Peyer's patch (tissue), 4 donors: Measurements from ENCODE around the gene PSEN1. TPM values are rescaled to one million over a fixed set of nuclear protein-coding genes. Genes with fewer than 3 reads are reported as not detected.

Source experiments
- DNase-seq, 3 donors: peaks; one replicate each; pipeline ENCODE4 v3.0.0-alpha.2; 2017 to 2019
- H3K27ac ChIP-seq, 4 donors: fragments of 200-600 bp; sonication (generic); one replicate each; pipeline ENCODE4 v1.5.1; 2016 to 2019
- H3K27me3 ChIP-seq, 2 donors: fragments of 200-600 bp; sonication (generic); one replicate each; pipeline ENCODE4 v1.5.1; 2019
- H3K36me3 ChIP-seq, 3 donors: fragments of 200-600 bp; sonication (generic); one replicate each; pipeline ENCODE4 v1.5.1; 2016 to 2019
- H3K4me1 ChIP-seq, 4 donors: fragments of 200-600 bp; sonication (generic); one replicate each; pipeline ENCODE4 v1.5.1; 2016 to 2019
- H3K4me3 ChIP-seq, 4 donors: fragments of 200-600 bp; sonication (generic); 1 replicate in 3 of 4; 2 replicates in 1 of 4; pipeline ENCODE4 v1.5.1; 2016 to 2019; ENCODE audit warnings: mild to moderate bottlenecking in 1 of 4
- H3K9me3 ChIP-seq, 4 donors: fragments of 200-600 bp; sonication (generic); one replicate each; pipeline ENCODE4 v1.5.1; 2016 to 2019; ENCODE audit warnings: mild to moderate bottlenecking in 1 of 4
- CTCF ChIP-seq, 6 experiments: fragments of 450-650 bp in 4 of 6; fragments of 200-600 bp in 2 of 6; sonication (generic) in 1 of 6; IDR thresholded peaks; one replicate each; pipeline ENCODE4 v1.5.1; 2017 to 2019; ENCODE audit warnings: antibody characterized with exemption in 6 of 6, mild to moderate bottlenecking in 3 of 6, moderate library complexity in 1 of 6
- POLR2A ChIP-seq, 2 donors: fragments of 450-650 bp; IDR thresholded peaks; one replicate each; pipeline ENCODE4 v1.5.1; 2017; ENCODE audit warnings: antibody characterized with exemption in 2 of 2, mild to moderate bottlenecking in 2 of 2, moderate library complexity in 2 of 2
- total RNA-seq, 4 donors: library from RNA; depleted of rRNA; stranded (reverse); fragments of >200 nt; gene quantifications; one replicate each; pipeline ENCODE4 v1.1.0, GENCODE V29; 2016

The PSEN1 gene
- total RNA-seq, 4 donors from 2014 or later, result 32.2 to 118 (median 100) TPM

GRCh38 chr14:73249108-73249507 lies 112.8 kb downstream of the PSEN1 start:
- TF ChIP-seq POLR2A (IDR thresholded peaks at IDR 0.05) (no peak), CTCF (IDR thresholded peaks at IDR 0.05) (no peak)
- no peaks in the 10 kb centered on the region for H3K27me3 ChIP-seq
- no peak overlapping the region for H3K4me3 ChIP-seq
- H3K27ac ChIP-seq, result no peak overlapping the region
- peaks cover 0 to 6% (median 0%) of the 10 kb centered on the region in 4 donors for H3K9me3 ChIP-seq
- DNase-seq, result no peak
- peaks cover 0 to 8% (median 0%) of the 10 kb centered on the region in 4 donors for H3K4me1 ChIP-seq
- no peaks in the 10 kb centered on the region for H3K36me3 ChIP-seq

- H3K27me3 ChIP-seq, result no peaks in the 10 kb centered on the region
- H3K36me3 ChIP-seq, result no peaks in the 10 kb centered on the region
- DNase-seq, result no peak
- H3K9me3 ChIP-seq, result peaks cover 0 to 6% (median 0%) of the 10 kb centered on the region in 4 donors
- no peak for TF ChIP-seq POLR2A (IDR thresholded peaks at IDR 0.05)
- no peak for TF ChIP-seq CTCF (IDR thresholded peaks at IDR 0.05)
- H3K4me1 ChIP-seq, result peaks cover 0 to 8% (median 0%) of the 10 kb centered on the region in 4 donors
- no peak overlapping the region for H3K27ac ChIP-seq
- H3K4me3 ChIP-seq, result no peak overlapping the region
Observed at GRCh38 chr14:73249564-73250316, 113.4 kb downstream of the PSEN1 start.

GRCh38 chr14:73250317-73250713 lies 114.0 kb downstream of the PSEN1 start:
- Histone ChIP-seq H3K27me3 (no peaks in the 10 kb centered on the region), H3K27ac (no peak overlapping the region), H3K9me3 (peaks cover 0 to 6% (median 0%) of the 10 kb centered on the region in 4 donors), H3K4me1 (peaks cover 0 to 8% (median 0%) of the 10 kb centered on the region in 4 donors), H3K36me3 (no peaks in the 10 kb centered on the region), H3K4me3 (no peak overlapping the region)
- no peak for DNase-seq
- TF ChIP-seq POLR2A (IDR thresholded peaks at IDR 0.05) (no peak), CTCF (IDR thresholded peaks at IDR 0.05) (no peak)

- peaks cover 0 to 4% (median 0%) of the 10 kb centered on the region in 4 donors for H3K4me1 ChIP-seq
- no peaks in the 10 kb centered on the region for H3K36me3 ChIP-seq
- H3K4me3 ChIP-seq, result no peak overlapping the region
- H3K27me3 ChIP-seq, result no peaks in the 10 kb centered on the region
- no peak overlapping the region for H3K27ac ChIP-seq
- no peak for TF ChIP-seq CTCF (IDR thresholded peaks at IDR 0.05)
- TF ChIP-seq POLR2A (IDR thresholded peaks at IDR 0.05), result no peak
- peak in 1 of 3 donors; percentile 36 for DNase-seq
- H3K9me3 ChIP-seq, result peaks cover 0 to 2% (median 0%) of the 10 kb centered on the region in 4 donors
Observed at GRCh38 chr14:73250781-73251500, 114.6 kb downstream of the PSEN1 start.

GRCh38 chr14:73251516-73252215 lies 115.4 kb downstream of the PSEN1 start:
- Histone ChIP-seq H3K27me3 (no peaks in the 10 kb centered on the region), H3K9me3 (no peaks in the 10 kb centered on the region), H3K4me3 (no peak overlapping the region), H3K36me3 (no peaks in the 10 kb centered on the region), H3K4me1 (peaks cover 0 to 4% (median 0%) of the 10 kb centered on the region in 4 donors), H3K27ac (no peak overlapping the region)
- TF ChIP-seq POLR2A (IDR thresholded peaks at IDR 0.05) (no peak), CTCF (IDR thresholded peaks at IDR 0.05) (no peak)
- DNase-seq, result peak in 1 of 3 donors; percentile 47
